Chondrocyte (in vitro differentiated cells): Measurements from ENCODE around the gene LANCL3. TPM values are rescaled to one million over a fixed set of nuclear protein-coding genes. Genes with fewer than 3 reads are reported as not detected.

Experiments used
- DNase-seq: peaks from one replicate; pipeline ENCODE4 v3.0.0; 2021; ENCODE audit warnings: mixed read lengths, low spot score
- H3K27ac Mint-ChIP-seq: one replicate; pipeline ENCODE4 v1.8.0; 2021; ENCODE audit warnings: mild to moderate bottlenecking, moderate library complexity, mixed read lengths; ENCODE audit not compliant: unreplicated experiment
- H3K27me3 Mint-ChIP-seq: 2 replicates; pipeline ENCODE4 v1.8.0; 2021; ENCODE audit warnings: low read depth, mixed read lengths
- H3K36me3 Mint-ChIP-seq: 2 replicates; pipeline ENCODE4 v1.8.0; 2021; ENCODE audit warnings: low read depth, mixed read lengths
- H3K4me1 Mint-ChIP-seq: 2 replicates; pipeline ENCODE4 v1.8.0; 2021; ENCODE audit warnings: low read depth, mild to moderate bottlenecking, mixed read lengths
- H3K4me3 Mint-ChIP-seq: one replicate; pipeline ENCODE4 v1.8.0; 2021; ENCODE audit warnings: mild to moderate bottlenecking, moderate library complexity, mixed read lengths; ENCODE audit not compliant: unreplicated experiment
- H3K9me3 Mint-ChIP-seq: 2 replicates; pipeline ENCODE4 v1.8.0; 2021; ENCODE audit warnings: low read depth, mixed read lengths
- total RNA-seq: library from RNA; stranded (reverse); gene quantifications from 3 replicates; pipeline ENCODE4 v1.2.1, GENCODE V29; 2021
- TF ChIP-seq, protein P1 (sequence below): fragments of 200-600 bp; sonication (generic); IDR thresholded peaks from 2 replicates; pipeline ENCODE4 v1.5.0; 2021; ENCODE audit warnings: antibody characterized with exemption, mild to moderate bottlenecking, moderate library complexity

The LANCL3 gene
- total RNA-seq, 1 donor from 2014 or later, result 0.05 TPM

DNA sequence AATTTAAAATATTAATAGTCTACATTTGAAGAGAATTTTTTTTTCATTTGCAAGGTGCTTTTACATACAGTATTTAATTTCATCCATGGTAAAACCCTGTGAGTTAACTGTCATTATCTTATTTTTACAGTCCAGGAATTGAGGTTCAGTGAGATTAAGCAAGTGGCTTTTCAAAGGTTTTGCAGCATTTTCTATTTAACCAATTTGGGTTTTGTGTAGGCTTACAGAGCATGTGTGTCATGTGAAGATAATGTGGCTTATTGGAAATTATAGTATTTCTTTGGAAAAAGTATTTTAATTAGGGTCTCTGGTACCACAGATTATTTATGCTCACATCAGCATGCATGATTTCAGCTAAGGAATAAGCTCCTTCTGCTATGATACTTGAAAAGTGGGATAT is 118.7 kb downstream of the LANCL3 start:
- H3K4me3 Mint-ChIP-seq, result no peak overlapping the region
- no peaks in the 10 kb centered on the region for H3K36me3 Mint-ChIP-seq
- H3K9me3 Mint-ChIP-seq, result no peaks in the 10 kb centered on the region
- DNase-seq, result no peak
- no peaks in the 10 kb centered on the region for H3K4me1 Mint-ChIP-seq
- TF ChIP-seq, protein P1, sequence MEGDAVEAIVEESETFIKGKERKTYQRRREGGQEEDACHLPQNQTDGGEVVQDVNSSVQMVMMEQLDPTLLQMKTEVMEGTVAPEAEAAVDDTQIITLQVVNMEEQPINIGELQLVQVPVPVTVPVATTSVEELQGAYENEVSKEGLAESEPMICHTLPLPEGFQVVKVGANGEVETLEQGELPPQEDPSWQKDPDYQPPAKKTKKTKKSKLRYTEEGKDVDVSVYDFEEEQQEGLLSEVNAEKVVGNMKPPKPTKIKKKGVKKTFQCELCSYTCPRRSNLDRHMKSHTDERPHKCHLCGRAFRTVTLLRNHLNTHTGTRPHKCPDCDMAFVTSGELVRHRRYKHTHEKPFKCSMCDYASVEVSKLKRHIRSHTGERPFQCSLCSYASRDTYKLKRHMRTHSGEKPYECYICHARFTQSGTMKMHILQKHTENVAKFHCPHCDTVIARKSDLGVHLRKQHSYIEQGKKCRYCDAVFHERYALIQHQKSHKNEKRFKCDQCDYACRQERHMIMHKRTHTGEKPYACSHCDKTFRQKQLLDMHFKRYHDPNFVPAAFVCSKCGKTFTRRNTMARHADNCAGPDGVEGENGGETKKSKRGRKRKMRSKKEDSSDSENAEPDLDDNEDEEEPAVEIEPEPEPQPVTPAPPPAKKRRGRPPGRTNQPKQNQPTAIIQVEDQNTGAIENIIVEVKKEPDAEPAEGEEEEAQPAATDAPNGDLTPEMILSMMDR, result no peak
- no peak overlapping the region for H3K27ac Mint-ChIP-seq
- H3K27me3 Mint-ChIP-seq, result peaks cover 7% of the 10 kb centered on the region

GRCh38 chrX:37692918-37693317 is 121.5 kb downstream of the LANCL3 start:
- DNase-seq, result no peak
- no peaks in the 10 kb centered on the region for H3K9me3 Mint-ChIP-seq
- H3K27ac Mint-ChIP-seq, result no peak overlapping the region
- no peaks in the 10 kb centered on the region for H3K36me3 Mint-ChIP-seq
- H3K27me3 Mint-ChIP-seq, result peaks cover 6% of the 10 kb centered on the region
- H3K4me3 Mint-ChIP-seq, result no peak overlapping the region
- TF ChIP-seq, protein P1, result no peak
- H3K4me1 Mint-ChIP-seq, result no peaks in the 10 kb centered on the region

DNA sequence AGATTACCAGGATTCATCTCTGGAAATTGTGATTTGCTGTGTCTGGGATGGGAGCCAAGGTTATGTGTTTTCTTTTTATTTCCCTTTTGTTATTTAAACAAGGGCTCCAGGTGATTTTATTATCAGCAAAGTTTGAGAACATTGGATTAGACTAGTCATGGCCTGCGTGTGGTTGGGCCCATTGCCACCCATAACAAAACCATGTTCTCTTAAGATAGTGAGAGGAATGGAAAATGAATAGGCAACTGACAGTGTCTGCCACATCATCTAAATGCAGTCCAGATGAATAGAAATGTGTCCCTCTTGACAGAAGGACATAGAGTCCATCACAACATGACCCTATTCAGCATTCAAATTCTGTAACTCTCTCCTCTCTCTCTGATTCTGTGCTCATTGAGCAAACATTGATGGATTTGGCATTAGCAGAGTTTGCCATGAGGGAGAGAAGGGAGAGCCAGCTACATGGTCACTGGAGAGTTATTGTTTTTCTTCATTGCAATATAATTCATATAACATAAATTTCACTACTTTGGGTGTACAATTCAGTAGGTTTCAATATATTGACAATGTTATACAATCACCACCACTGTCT is 125.8 kb downstream of the LANCL3 start:
- TF ChIP-seq, protein P1, result no peak
- H3K36me3 Mint-ChIP-seq, result no peaks in the 10 kb centered on the region
- DNase-seq, result no peak
- H3K27me3 Mint-ChIP-seq, result peaks cover 11% of the 10 kb centered on the region
- no peak overlapping the region for H3K4me3 Mint-ChIP-seq
- no peaks in the 10 kb centered on the region for H3K9me3 Mint-ChIP-seq
- H3K27ac Mint-ChIP-seq, result no peak overlapping the region
- no peaks in the 10 kb centered on the region for H3K4me1 Mint-ChIP-seq

- no peaks in the 10 kb centered on the region for H3K4me1 Mint-ChIP-seq
- H3K4me3 Mint-ChIP-seq, result no peak overlapping the region
- DNase-seq, result no peak
- H3K27me3 Mint-ChIP-seq, result peaks cover 6% of the 10 kb centered on the region
- no peaks in the 10 kb centered on the region for H3K9me3 Mint-ChIP-seq
- H3K27ac Mint-ChIP-seq, result no peak overlapping the region
- TF ChIP-seq, protein P1, result no peak
- no peaks in the 10 kb centered on the region for H3K36me3 Mint-ChIP-seq
These were observed 130.1 kb downstream of the LANCL3 start for GRCh38 chrX:37701588-37701987.

DNA sequence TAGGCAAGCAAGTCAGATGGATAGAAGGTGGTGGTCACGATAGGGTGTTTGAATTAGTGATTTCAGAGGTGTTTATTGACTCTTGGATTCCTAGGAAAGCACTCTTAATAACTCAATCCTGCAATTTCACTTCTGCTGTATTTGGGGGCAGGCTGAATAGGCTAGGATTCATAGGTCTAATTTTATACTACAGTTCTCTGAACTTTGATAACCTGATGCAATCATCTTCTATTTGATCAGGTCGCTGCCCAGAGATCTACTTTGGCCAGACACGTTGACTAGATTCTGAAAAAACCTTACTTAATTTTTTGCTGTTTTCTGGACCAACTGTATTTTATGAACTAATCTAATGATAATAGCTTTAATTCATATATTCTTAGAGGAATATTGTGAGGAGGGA is 140.5 kb downstream of the LANCL3 start:
- TF ChIP-seq, protein P1, result no peak
- Mint-ChIP-seq H3K4me3 (no peak overlapping the region), H3K9me3 (peaks cover 4% of the 10 kb centered on the region), H3K27ac (no peak overlapping the region), H3K4me1 (no peaks in the 10 kb centered on the region), H3K27me3 (peaks cover 12% of the 10 kb centered on the region), H3K36me3 (no peaks in the 10 kb centered on the region)
- no peak for DNase-seq
